HG02885 (cell line): ENCODE results near the gene LRFN4.

ENCODE experiments used
- ATAC-seq: cut with Tn5 transposase; IDR thresholded peaks from one replicate; pipeline ENCODE4 v1.9.1; 2021; ENCODE audit warnings: mild to moderate bottlenecking; ENCODE audit not compliant: unreplicated experiment, poor library complexity

LRFN4 gene

DNA sequence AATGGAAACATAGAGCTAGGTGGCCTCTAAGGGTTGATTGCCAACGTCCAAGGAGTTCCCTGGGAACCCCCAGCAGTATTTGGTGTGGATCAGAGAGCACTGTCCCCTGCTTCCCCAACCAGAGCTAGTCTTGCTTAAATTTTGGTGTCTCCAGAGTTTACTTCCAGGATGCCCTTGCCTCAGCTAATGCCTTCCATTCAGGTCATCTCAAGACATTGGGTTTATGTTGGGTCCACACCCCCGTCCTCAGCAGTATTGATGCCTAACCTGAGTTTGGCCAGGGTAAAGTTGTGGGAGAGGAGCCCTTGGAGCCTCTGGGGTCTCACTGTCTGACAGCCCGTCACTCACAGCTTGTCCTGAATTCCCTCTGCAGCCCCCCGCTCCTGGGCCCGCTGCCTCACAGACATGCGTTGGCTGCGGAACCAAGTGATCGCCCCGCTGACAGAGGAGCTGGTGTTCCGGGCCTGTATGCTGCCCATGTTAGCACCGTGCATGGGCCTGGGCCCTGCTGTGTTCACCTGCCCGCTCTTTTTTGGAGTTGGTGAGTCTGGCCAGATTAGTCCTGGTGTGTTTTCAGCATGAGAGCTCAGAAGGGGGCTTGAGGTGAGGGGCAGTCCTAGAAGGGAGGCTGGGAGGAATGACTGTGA, 12.2 kb upstream of the LRFN4 start:
- no peak for ATAC-seq

DNA sequence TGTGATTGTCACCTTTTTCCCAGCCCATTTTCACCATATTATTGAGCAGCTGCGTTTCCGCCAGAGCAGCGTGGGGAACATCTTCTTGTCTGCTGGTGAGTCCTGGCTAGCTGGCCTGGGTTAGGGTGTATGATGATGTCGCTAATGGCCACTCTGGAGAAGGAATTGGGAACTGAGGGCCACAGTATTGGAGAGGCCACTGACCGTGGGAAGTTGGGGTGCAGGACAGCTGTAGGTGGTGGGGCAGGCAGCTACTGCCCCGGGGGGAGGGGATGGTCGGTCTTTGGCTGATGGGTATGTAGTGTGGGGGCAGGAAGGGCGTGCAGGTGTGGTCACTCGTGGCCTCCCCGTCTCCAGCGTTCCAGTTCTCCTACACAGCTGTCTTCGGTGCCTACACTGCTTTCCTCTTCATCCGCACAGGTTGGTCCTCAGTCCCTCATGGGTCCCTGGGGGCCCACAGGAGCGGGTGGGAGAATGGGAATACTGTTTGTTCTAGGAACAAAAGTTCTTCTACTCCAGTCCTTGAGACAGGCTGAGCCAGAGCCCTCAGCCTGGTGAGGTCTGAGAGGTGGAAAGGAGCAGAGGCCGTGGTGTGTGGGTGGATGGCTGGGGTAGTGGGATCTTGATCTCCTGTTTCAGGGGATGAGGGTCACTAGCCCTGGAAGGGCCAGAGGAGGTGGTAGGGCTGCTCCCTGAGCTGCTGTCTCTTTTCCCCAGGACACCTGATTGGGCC, 11.6 kb upstream of the LRFN4 start:
- no peak for ATAC-seq

DNA sequence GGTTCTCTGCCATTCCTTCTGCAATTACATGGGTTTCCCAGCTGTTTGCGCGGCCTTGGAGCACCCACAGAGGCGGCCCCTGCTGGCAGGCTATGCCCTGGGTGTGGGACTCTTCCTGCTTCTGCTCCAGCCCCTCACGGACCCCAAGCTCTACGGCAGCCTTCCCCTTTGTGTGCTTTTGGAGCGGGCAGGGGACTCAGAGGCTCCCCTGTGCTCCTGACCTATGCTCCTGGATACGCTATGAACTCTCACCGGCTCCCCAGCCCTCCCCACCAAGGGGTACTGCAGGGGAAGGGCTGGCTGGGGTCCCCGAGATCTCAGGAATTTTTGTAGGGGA, 11.0 kb upstream of the LRFN4 start:
- ATAC-seq = no peak

DNA sequence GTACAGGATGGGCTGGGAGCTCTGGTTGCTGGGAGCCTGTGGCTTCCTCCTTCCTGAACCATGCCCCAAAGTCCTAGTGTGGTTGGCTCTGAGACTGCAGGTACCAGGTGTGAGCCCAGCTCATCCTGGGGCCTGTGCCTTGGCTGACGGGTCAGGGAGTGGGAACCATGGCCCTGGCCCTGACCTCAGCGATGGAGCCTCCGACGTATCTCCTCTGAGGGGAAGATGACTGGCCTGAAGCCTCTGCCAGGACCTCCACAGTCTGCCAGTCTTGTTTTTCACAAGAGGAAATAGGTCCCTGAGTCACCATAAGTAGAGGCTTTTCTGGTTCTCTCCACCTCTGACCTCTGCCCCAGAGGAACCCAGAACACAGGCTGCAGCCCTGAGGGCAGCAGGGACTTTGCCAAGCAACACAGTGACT, 10.2 kb upstream of the LRFN4 start:
- no peak for ATAC-seq

DNA sequence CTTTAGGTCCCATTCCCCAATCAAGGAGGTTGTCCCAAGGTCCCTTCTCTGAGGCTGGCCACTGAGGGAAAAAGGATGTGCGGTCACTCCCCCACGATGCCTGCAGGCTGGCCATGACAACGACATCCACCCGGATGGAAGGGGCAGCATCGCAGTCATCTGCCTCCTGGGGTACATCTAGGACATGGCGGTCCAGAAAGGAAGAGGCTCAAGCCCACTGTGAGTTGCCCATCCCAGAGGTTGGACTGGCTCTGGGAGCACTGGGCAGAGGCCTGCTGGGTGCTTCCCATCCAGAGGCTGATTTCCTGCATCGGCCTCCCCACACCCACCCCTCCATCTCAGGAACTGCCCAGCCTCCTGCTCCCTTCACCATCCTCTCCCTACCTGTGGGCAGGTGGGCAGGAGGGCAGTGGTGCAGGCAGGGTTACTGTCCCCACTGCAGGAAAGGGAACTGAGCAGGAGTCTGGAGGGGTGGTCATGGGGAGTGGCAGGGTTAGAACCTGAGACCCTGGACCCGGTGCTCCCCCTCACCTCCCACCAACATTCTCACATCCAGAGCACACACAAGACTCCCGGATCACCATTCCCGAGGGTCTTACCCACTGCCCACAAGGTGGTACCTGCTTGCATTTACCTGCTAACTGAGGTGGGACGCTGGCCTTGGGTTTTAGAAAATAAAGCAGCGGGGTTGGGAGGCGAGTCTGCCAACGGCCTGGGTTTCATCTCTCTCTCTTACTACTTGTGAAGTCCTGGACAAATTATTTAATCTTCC, 9.2 kb upstream of the LRFN4 start:
- ATAC-seq = no peak

DNA sequence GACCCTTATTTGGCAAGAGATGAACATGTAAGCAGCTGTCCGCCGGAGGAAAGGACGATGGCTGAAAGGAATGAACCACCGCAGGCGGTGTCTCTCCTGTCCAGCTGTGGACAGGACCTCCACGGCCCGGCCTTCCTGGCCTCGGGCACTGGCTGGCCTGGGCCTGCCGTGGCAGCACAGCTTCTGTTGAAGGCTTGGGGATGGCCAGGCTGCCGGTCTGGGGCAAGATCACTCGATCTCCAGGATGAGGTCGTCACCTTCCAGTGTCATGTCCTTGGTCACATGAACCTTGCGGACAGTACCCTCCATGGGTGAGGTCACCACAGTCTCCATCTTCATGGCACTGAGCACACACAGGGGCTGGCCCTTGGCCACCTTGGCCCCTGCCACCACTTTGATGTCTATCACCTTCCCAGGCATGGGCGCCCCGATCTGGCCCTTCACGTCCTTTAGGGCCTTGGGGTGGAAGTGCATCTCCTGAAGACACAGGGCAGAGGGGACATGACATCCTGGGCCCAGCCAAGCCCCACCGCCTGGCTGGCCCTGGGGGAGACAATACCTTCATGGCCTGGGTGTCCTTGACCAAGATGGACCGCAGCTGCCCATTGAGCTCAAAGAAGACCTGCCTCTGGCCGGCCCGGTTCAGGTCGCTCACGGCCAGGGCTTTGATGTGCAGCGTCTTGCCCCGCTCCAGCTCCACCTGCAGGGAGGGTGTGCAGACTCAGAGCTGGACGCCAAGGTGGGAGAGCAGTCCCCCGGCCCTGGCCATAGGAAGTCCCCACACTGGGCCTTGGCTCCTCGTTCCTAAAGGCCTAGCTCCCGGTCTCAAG, 8.0 kb upstream of the LRFN4 start:
- ATAC-seq = no peak

DNA sequence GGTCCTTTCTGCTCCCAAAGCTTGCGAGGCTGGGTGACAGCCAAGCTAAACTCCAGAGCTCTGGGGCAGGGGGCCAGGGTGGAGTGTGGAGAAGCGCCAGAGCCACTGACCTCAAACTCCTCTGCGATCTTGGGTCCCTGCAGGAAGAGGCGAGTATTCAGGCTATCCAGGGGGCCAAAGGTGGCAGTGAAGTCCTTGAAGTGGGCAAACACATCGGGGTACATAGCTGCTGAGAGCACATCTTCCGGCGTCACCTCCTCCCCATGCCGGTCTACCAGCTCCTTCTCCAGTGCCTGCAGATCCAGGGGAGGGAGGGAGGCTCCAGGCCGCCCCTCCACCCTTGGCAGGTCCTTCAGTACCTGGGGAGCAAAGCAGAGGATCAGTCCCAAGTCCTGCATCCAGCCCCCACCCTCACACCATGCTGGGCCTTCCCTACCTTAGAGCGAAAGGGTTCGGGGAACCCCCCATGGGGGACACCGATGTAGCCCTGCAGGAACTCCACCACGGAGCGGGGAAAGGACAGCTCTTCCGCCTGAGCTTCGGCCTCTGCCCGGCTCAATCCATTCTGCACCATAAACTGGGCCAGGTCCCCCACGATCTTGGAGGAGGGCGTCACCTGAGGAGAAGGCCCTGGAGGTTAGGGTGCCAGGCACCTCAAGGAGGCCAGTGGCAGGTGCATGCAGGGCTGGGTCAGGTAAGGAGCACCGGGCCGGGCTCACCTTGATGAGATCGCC, 7.2 kb upstream of the LRFN4 start:
- no peak for ATAC-seq

DNA sequence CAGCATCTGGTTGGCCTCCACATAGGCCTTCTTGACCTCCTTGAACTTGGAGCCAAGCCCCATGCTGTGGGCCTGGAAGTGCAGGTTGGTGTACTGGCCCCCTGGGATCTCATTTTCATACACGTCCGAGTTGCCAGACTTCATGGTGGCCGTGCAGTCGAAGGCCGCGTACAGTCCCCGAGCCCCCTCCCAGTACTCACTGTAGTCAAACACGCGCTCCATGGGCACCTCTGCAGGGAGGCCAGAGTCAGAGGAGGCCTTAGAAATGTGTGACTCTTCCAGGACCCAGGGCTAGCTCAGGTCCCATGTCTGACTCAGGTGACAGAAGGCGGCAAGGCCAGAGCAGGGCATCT, 6.7 kb upstream of the LRFN4 start:
- ATAC-seq = no peak

DNA sequence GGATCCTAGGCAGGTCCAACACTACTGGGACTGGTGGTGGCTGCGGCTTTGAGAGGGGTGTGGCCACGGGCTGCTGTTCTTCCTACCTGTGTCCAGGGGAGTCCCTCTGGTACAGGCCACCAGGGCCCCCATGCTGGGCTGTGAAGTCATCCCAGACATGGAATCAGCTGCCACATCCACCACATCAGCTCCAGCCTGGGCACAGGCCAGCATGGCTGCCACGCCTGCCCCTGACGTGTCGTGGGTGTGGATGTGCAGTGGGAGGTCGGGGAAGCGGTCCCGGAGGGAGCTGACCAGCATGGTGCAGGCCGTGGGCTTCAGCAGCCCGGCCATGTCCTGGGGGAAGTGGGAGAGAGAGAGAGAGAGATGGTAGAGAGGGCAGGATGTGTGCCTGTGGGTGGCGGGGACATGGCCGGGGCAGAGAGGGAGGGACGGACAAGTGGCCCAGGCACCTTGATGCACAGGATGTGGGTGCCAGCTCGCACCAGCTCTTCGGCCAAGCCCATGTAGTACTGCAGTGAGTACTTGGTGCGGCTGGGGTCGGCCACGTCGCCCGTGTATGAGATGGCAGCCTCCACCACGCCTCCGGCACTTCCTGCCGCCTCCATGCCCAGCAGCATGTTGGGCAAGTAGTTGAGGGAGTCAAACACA, 6.2 kb upstream of the LRFN4 start:
- no peak for ATAC-seq

DNA sequence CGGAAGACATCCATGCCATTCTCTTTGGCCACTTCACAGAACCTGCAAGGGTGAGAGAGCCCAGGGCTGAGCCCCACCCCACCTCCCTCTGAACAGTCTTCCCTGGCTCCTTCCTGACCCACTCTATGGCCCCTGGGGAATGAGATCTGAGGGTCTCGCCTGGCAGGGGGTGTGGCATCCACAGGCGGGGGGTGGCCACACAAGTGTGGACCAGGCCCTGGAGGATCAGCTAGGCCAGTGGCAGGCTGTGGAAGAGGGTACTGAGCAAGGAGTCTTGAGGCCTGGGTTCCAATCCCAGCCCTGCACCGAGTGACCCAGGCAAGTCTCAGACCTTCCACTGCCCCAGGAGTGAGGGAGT, 5.6 kb upstream of the LRFN4 start:
- no peak for ATAC-seq

DNA sequence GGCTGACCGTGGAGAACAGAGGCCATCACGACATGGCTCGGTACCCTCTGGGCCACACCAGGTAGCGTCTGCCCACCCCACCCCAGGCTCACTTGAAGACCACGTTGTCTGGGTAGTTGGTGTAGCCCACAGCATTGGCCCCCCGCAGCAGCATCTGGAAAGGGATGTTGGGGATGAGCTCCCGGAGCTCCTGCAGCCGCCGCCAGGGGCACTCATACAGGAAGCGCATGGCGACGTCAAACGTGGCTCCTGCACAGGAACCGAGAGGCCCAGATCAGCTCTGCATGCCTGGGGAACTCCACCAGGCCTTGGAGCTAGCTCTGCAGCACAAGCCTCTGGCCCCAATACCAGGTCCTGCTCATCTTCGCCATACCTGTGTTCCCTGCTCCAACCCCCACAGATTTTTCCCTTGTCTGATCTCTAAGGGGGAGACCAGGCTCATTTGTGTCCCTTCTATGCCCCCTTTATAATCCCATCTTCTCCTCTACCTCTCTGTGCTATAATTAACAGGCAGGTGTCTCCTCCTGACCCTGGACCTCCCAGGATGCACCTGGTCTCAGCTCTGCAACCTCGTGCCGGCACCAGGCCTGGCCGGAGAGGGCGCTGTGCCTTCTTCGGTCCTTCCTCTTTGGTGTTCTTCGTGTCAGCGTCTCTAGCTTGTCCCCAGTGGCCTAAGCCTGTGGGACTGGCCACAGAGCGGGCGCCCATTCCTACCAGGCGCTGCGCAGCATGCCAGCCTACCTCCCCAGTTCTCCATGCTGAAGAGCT, 5.0 kb upstream of the LRFN4 start:
- ATAC-seq = no peak

DNA sequence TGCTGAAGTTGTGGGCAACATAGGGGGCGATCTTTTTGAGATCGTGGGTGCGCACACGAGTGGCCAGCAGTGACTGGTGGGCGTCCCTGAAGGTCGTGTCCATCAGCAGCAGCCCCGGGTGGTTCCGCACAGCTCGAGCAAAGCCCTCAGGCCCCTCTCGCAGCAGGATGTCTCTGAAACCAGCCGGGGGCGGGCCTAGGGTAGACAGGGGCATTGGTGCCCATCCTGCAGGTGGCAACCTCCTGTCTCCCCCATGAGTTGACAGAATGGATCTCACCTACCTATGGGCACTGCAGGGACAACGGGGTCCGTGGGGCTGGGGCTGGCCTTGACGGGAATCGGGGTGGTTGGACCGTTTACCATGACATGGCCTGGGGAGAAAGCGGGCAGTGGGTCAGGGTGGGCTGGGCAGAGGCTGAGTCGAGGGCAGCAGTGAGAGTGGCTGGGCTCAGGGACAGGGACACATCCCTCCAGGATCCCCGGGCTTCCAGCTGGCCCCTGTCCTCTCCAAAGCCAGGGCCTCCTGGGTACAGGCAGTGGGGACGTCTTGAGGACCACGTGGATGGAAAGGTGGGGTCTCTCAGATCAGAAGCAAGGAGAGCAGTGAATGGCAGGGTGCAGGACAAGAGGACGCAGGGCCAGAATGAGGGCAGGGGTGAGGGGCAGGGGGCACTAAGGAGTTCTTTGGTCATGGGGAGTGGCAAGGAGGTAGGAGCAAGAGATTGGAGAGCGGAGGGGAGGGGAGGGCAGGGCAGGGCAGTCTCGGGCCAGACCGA, 4.2 kb upstream of the LRFN4 start:
- ATAC-seq = no peak

DNA sequence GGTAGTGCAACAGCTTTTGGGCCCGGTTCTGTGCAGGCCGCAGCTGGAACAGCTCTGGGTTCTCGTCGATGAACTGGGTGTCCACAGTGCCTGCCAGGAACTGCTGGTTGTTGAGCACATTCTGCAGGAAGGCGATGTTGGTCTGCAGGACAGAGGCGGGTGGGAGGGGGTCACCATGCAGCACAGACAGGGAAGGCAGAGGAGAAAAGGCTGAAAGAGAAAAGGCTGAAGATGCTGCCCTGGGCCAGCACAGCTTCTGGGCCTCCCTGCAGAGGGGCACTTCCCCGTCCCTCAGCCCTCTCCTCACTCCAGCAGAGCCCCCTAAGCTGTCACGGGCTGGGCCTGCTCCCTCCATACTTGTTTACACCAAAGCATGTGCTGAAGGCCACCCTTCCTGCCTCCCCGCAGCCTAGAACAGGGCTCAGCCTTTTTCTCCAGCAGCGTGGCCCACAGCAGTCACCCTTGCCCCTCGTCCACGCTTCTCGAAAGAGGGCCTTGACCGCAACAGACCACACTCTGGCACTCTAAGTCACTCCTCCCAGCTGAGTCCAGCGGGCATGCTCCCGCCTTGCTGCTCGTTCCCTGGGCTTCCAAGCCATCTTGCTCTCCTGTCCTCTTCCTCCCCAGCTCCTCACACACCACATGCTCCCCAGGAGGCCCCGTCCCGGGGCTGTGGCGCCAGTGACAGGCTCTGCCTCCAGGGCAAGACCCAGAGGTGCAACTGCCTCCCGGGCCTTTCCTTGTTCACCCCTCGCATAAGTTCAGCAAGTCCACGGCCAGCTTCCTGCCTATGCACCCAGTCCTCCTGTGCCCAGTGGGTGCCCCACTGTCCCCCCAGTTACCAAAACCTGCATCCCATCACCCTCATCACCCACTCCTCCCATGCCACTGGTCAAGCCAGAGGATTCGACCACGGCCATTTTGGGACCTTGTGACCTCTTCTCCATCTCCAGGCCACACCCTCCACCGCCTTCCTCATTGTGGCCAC, 3.3 kb upstream of the LRFN4 start:
- ATAC-seq = no peak

DNA sequence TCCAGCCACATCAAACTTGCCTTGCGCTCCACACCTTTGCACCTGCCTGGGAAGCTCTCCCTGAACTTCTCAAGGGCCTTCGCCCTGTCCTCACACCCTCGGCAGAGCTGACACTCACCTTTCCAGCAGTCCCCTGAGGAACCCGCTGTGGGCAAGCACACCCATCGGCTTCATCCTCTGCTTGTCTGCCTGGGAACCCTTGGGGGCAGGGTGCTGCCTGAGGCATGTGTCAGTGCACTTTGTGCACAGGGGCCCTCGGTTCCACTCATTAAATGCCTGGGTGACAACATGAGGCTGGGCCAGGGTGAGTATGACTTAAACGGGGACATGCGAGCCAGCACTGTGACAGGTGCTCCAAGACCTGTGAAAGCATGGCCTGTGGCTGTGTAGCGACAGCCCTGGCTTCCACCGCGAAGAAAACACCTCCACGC, 2.6 kb upstream of the LRFN4 start:
- no peak for ATAC-seq

DNA sequence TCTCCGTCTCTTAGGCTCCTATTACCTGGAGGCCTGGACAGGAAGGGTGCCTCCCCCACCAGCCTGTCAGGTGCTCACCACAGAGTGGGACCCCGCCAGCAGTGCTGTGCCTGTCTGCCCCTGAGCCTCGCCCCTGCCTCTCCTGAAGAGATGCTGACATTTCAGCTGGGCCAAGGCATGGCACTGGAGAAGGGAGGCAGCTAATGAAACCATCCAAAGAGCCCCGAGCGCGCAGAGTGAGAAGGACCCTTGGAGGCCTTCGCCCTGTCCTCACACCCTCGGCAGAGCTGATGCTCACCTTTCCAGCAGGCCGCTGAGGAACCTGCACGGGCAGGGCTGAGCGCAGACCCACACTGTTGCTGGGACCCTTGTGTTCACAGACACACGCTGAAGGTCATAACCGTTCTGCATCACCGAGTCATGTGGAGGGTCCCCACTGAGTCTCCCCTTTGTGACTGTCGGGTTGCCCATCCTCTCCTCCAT, 2.1 kb upstream of the LRFN4 start:
- ATAC-seq = no peak

DNA sequence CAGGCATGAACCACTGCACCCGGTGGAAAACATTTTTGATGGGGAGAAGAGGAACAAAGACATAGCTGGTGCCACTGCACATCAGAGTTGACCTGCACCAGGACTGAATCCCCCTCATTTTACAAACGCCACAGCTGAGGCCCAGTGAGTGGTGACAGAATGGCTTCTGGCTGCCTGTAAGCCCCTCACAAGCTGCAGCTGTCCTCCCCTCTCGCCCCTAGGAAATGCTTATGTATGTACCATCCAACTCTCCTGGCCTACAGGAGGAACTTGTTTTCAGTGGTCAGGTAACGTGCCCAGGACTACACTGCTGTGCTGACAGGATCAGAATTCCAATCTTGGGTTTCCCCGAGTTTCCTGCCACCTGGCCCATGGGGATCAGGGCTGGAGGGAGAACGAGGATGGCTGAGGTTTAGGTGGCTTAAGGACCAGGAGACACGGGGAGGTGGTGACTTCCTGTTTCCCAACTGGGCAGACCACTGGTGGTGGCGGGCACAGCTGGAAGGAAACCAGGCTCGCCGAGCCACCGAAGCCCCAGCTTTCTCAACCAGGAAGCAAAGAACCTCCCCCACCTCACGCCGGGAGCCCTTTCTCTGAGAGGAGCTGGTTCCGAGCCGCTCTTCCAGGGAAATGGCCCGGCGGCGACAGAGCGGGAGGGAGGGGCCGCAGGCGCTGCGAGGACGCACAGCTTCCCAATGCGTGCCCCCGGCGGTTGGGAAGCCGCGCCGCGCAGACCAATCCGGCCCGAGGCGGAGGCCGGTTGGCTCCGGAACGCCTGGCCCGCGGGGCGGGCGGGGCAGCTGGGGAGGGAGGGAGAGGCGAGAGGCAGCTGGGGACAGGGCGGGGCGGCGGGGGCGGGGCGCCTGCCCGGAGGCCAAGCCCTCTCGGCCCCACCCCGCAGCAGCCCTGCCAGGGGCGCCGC, 1.0 kb upstream of the LRFN4 start:
- ATAC-seq = peak; percentile 76
